ENCODE data around the gene CTH.
"Not testable (repeated sequence)": the region's sequence is repeated elsewhere in the genome, so short reads cannot be mapped to it uniquely, and the experiment has no call there.

Gene CTH

GRCh38 chr1:70410604-70411359, at the start of gene CTH:
CTH (plus strand) TSS chr1:70411268; CDS start chr1:70411416, 148 bp downstream.
- peak; percentile 82 to 89 (median 86) for DNase-seq (ENCODE audit: low read depth in 2 of 3, low spot score in 1 of 3)

GRCh38 chr1:70361727-70362398, 49.2 kb upstream of the CTH start:
- no peak for DNase-seq (ENCODE audit: low read depth in 2 of 3, low spot score in 1 of 3)

- DNase-seq (ENCODE audit: low read depth in 2 of 3, low spot score in 1 of 3), result no peak
Observed at GRCh38 chr1:70364439-70364838, 46.6 kb upstream of the CTH start.

- DNase-seq (ENCODE audit: low read depth in 2 of 3, low spot score in 1 of 3), result not testable (repeated sequence)
Observed at GRCh38 chr1:70366425-70366952, 44.6 kb upstream of the CTH start.

- not testable (repeated sequence) for DNase-seq (ENCODE audit: low read depth in 2 of 3, low spot score in 1 of 3)
Observed at GRCh38 chr1:70366997-70367396, 44.1 kb upstream of the CTH start.

- not testable (repeated sequence) for DNase-seq (ENCODE audit: low read depth in 2 of 3, low spot score in 1 of 3)
Observed at GRCh38 chr1:70367397-70367796, 43.7 kb upstream of the CTH start.

GRCh38 chr1:70371586-70371985, 39.5 kb upstream of the CTH start:
- DNase-seq (ENCODE audit: low read depth in 2 of 3, low spot score in 1 of 3), result not testable (repeated sequence)

GRCh38 chr1:70372426-70372825, 38.6 kb upstream of the CTH start:
- DNase-seq (ENCODE audit: low read depth in 2 of 3, low spot score in 1 of 3), result no peak

GRCh38 chr1:70373580-70373979, 37.5 kb upstream of the CTH start:
- not testable (repeated sequence) for DNase-seq (ENCODE audit: low read depth in 2 of 3, low spot score in 1 of 3)

GRCh38 chr1:70376196-70376595, 34.9 kb upstream of the CTH start:
- no peak for DNase-seq (ENCODE audit: low read depth in 2 of 3, low spot score in 1 of 3)

GRCh38 chr1:70382682-70383081, 28.4 kb upstream of the CTH start:
- no peak for DNase-seq (ENCODE audit: low read depth in 2 of 3, low spot score in 1 of 3)

GRCh38 chr1:70383483-70383882, 27.6 kb upstream of the CTH start:
- DNase-seq (ENCODE audit: low read depth in 2 of 3, low spot score in 1 of 3), result no peak

GRCh38 chr1:70384542-70384941, 26.5 kb upstream of the CTH start:
- DNase-seq (ENCODE audit: low read depth in 2 of 3, low spot score in 1 of 3), result no peak

GRCh38 chr1:70385477-70385876, 25.6 kb upstream of the CTH start:
- DNase-seq (ENCODE audit: low read depth in 2 of 3, low spot score in 1 of 3), result no peak

GRCh38 chr1:70386121-70386520, 24.9 kb upstream of the CTH start:
- no peak for DNase-seq (ENCODE audit: low read depth in 2 of 3, low spot score in 1 of 3)

GRCh38 chr1:70387507-70387906, 23.6 kb upstream of the CTH start:
- DNase-seq (ENCODE audit: low read depth in 2 of 3, low spot score in 1 of 3), result no peak

- no peak for DNase-seq (ENCODE audit: low read depth in 2 of 3, low spot score in 1 of 3)
Observed at GRCh38 chr1:70392626-70393025, 18.4 kb upstream of the CTH start.

GRCh38 chr1:70396607-70397006, 14.5 kb upstream of the CTH start:
- no peak for DNase-seq (ENCODE audit: low read depth in 2 of 3, low spot score in 1 of 3)

- DNase-seq (ENCODE audit: low read depth in 2 of 3, low spot score in 1 of 3), result no peak
Observed at GRCh38 chr1:70397013-70397412, 14.1 kb upstream of the CTH start.

GRCh38 chr1:70400335-70400734, 10.7 kb upstream of the CTH start:
- DNase-seq (ENCODE audit: low read depth in 2 of 3, low spot score in 1 of 3), result no peak

GRCh38 chr1:70401974-70402373, 9.1 kb upstream of the CTH start:
- no peak for DNase-seq (ENCODE audit: low read depth in 2 of 3, low spot score in 1 of 3)

GRCh38 chr1:70403759-70404158, 7.3 kb upstream of the CTH start:
- no peak for DNase-seq (ENCODE audit: low read depth in 2 of 3, low spot score in 1 of 3)

Measured in stimulated activated CD4-positive, alpha-beta T cell treated with anti-CD3 and anti-CD28 coated beads, Interleukin-12 subunit alpha, Interleukin-12 subunit beta, amount 100 ng/mL, for 48 hours (primary cell).